GM21723 (cell line): ENCODE results near the gene VWA1.
"Not testable (repeated sequence)": the region's sequence is repeated elsewhere in the genome, so short reads cannot be mapped to it uniquely, and the experiment has no call there.

Experiments
- ATAC-seq: cut with Tn5 transposase; IDR thresholded peaks from one replicate; pipeline ENCODE4 v1.9.1; 2021; ENCODE audit warnings: mild to moderate bottlenecking, moderate library complexity; ENCODE audit not compliant: unreplicated experiment

VWA1 gene

GRCh38 chr1:1455366-1455884 lies 19.9 kb downstream of the VWA1 start:
- ATAC-seq: no peak

- not testable (repeated sequence) for ATAC-seq
These were observed 20.4 kb downstream of the VWA1 start for GRCh38 chr1:1455934-1456333.

- ATAC-seq: not testable (repeated sequence)
These were observed 21.3 kb downstream of the VWA1 start for GRCh38 chr1:1456683-1457255.

- not testable (repeated sequence) for ATAC-seq
These were observed 23.7 kb downstream of the VWA1 start for GRCh38 chr1:1459156-1459555.

GRCh38 chr1:1459711-1460110 lies 24.2 kb downstream of the VWA1 start:
- not testable (repeated sequence) for ATAC-seq

- ATAC-seq: no peak
These were observed 25.1 kb downstream of the VWA1 start for GRCh38 chr1:1460540-1461130.

- ATAC-seq: no peak
These were observed 26.3 kb downstream of the VWA1 start for GRCh38 chr1:1461721-1462317.

GRCh38 chr1:1462318-1462966 lies 27.0 kb downstream of the VWA1 start:
- no peak for ATAC-seq

- ATAC-seq: no peak
These were observed 27.8 kb downstream of the VWA1 start for GRCh38 chr1:1463312-1463711.

GRCh38 chr1:1468196-1468985 lies 32.9 kb downstream of the VWA1 start:
- not testable (repeated sequence) for ATAC-seq

GRCh38 chr1:1470626-1471388 lies 35.3 kb downstream of the VWA1 start:
- ATAC-seq: no peak

GRCh38 chr1:1471389-1472052 lies 36.0 kb downstream of the VWA1 start, which contains the start of gene ATAD3B:
TSS of gene ATAD3B (plus strand) at chr1:1471765. CDS start at chr1:1471885, 120 bp downstream.
- ATAC-seq: peak; percentile 82

GRCh38 chr1:1472053-1472876 lies 36.8 kb downstream of the VWA1 start:
- ATAC-seq: peak; percentile 28

- not testable (repeated sequence) for ATAC-seq
These were observed 40.5 kb downstream of the VWA1 start for GRCh38 chr1:1476011-1476410.

GRCh38 chr1:1477206-1477605 lies 41.7 kb downstream of the VWA1 start:
- ATAC-seq: no peak

- ATAC-seq: no peak
These were observed 44.3 kb downstream of the VWA1 start for GRCh38 chr1:1479547-1480487.

- not testable (repeated sequence) for ATAC-seq
These were observed 45.0 kb downstream of the VWA1 start for GRCh38 chr1:1480488-1480867.

- not testable (repeated sequence) for ATAC-seq
These were observed 46.3 kb downstream of the VWA1 start for GRCh38 chr1:1481811-1482210.
